Measurements from ENCODE around the gene FBXW12.

FBXW12 gene

DNA sequence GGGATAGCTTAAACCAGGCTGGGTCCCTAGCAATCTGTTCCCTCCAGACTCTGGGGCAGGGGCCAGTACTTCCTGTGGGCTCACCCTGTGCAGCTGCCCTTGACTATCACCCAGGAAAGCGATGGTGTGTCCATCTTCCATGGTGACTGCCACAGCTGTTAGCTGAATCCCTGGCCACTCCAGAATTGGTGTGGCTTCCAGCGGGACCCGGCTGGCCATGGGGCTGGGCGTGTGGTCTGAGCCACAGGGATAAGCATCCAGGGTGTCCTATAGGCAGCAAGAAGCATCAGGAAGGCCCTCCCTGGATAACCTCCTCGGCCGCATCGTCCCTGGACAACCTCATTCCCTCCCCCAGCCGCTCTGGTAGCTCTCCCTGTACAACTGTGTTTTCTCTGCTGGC, 50.7 kb downstream of the FBXW12 start:
- no peak for DNase-seq (ENCODE audit: low read depth)

GRCh38 chr3:48423241-48423882, 51.3 kb downstream of the FBXW12 start:
- no peak for DNase-seq (ENCODE audit: low read depth)

GRCh38 chr3:48423883-48424695, 52.1 kb downstream of the FBXW12 start:
- no peak for DNase-seq (ENCODE audit: low read depth)

DNA sequence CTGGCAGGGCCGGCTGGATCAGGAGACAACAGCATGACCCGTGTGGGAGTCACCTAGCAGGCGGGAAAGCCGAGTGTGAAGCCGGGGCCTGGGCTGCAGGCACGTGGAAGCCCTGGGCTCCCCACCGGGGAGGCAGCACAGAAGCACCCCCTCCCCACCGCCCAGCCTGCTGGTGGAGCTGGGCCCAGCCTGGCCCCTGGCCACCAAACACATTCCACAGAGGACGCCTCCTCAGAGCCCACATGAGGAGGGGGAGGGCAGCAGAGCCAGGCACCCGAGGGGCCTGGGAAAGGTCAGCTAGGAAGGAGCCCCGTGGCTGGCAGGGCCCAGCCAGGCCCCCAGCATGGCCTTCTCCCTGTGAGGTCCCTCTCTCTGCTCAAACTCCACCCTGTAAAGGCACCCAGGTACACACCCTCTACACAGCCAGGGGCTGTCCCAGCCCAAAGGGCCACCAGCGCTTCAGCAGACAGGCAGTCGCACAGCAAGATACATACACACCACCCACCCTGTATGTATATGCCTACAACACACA, 53.3 kb downstream of the FBXW12 start:
- DNase-seq (ENCODE audit: low read depth), result no peak

- no peak for DNase-seq (ENCODE audit: low read depth)
These were observed 54.4 kb downstream of the FBXW12 start for GRCh38 chr3:48426401-48426909.

DNA sequence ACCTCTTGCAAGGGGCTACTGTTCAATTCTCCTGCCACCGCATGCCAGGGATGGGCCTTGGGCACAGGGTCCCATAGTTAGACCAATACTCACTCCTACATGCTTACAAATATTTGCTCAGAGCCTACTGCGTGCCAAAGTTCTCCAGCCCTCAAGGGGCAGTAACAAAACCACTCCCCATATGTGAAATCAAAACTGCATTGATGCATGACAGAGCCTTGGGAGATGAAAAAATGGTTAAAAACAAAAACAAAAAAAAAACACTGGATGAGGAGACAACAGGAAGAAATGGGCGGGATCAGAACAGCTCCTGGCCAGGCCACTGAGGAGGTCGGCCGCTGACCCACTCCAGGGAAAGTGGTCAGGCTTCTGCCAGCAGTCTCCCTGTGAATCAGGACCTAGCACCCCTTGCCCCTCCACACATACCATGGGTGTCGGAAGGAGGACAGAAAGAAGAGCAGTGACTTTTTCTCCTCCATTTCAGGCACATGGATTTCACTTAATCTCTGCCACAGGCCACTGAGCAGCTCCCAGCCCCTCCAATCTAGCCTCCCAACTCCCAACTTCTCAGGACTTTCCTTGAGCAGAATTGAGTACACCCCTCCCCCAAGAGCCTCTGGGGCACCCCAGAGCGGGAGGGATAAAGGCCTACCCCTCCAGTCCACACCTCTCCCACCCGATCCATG, 55.1 kb downstream of the FBXW12 start:
- DNase-seq (ENCODE audit: low read depth), result no peak

- no peak for DNase-seq (ENCODE audit: low read depth)
These were observed 55.6 kb downstream of the FBXW12 start for GRCh38 chr3:48427630-48427962.

- DNase-seq (ENCODE audit: low read depth), result no peak
These were observed 56.1 kb downstream of the FBXW12 start for GRCh38 chr3:48428088-48428571.

- DNase-seq (ENCODE audit: low read depth), result no peak
These were observed 56.7 kb downstream of the FBXW12 start for GRCh38 chr3:48428572-48429316.

GRCh38 chr3:48429317-48429959, 57.4 kb downstream of the FBXW12 start:
- DNase-seq (ENCODE audit: low read depth), result no peak

- no peak for DNase-seq (ENCODE audit: low read depth)
These were observed 58.1 kb downstream of the FBXW12 start, which contains the start of gene PLXNB1 for GRCh38 chr3:48429960-48430707. Gene PLXNB1, minus strand, starts transcription at chr3:48430086. Its CDS starts 5,475 bp downstream, at chr3:48424611.

DNA sequence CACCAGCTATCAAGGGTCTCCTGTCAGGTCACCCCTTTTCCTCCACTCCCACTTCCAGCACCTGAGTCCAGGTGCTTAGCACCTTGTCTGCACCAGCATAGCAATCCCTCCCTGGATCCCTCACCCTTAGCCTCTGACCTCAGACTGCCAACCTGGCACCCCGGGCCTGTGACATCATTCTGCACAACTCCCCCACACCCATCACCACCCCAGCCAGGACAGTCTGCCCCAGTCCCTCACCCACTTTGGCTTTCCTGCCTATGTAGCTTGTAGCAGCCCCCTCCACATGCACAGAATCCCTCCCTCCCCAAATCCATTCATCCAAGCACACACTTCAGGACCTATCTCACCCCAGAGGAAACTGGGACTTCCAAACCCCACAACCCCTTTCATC, 58.7 kb downstream of the FBXW12 start:
- DNase-seq (ENCODE audit: low read depth), result no peak

DNA sequence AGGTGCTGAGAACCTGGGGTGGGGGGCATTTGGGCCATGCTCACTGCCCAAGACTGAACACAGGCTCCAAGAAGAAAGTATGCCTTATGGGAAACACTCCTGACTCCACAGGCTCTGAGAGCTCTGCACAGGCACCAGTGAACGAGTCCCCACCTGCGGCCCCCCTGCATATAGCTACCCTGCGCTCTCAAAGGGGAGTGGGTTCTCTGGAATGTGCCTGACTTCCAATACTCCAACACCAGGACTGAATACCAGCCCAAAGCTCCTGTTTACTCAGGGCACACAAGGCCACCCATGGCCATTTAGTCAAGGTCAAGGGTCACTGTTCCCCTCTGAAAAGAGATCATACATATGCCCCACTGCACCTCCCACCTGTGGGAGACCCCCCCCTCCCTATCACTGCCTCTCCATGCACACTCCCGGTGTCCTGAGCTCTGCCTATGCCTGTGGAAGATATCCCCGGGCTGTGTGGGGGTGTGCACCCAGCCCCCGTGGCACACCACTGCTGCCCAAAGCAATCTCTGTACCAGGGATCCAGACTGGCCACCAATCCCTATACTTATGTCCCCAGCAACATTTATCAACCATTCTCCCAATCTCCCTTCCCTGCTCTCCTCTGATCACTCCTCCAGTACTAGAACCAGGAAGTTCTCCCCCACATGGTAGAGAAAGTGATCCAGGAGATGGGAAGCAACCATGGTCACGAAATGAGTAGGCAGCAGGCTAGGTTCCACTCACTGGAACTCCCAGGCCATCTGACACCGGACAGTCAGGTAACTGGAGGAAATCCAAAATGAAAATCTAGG, 59.4 kb downstream of the FBXW12 start:
- DNase-seq (ENCODE audit: low read depth), result no peak

GRCh38 chr3:48432411-48433371, 60.7 kb downstream of the FBXW12 start:
- no peak for DNase-seq (ENCODE audit: low read depth)

DNA sequence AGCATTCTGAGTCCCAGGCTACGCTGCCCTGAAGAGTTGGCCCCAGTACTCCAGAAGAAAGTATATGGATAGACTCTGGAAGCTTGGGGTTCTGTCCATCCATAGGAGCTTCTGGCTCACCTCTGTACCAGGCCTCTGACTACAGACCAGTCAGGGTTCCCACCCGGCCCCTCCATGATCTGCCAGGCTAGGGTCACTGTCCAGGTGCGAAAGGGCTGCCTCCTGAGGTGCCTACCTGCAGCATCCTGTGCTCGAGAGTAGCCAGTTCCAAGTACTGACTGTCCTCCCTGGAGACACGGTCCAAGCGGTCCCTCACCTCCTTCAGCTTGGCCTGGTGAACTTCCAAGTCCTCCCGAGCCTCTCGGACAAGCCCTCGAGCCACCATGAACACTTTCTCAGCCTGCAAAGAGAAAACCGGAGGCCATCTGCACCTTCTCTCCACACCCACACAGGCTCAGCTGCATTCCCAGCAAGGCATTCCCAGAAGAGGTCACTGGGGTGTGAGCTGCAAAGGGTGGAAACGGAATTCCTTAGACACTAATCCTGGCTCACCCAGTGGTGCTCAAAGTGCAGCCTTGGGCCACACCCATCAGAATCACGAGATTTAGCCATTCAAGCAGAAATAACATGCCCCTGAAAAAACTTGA, 61.6 kb downstream of the FBXW12 start:
- DNase-seq (ENCODE audit: low read depth), result no peak

- no peak for DNase-seq (ENCODE audit: low read depth)
These were observed 62.7 kb downstream of the FBXW12 start for GRCh38 chr3:48434591-48435222.

- DNase-seq (ENCODE audit: low read depth), result no peak
These were observed 63.2 kb downstream of the FBXW12 start for GRCh38 chr3:48435223-48435595.

All from stimulated activated CD8-positive, alpha-beta memory T cell treated with anti-CD3 and anti-CD28 coated beads, Interleukin-15, amount 100 ng/mL, for 1 hour (primary cell).